CD4-positive, alpha-beta T cell treated with Interleukin-4 for 1 hour (primary cell): ENCODE measurements around the gene SAXO1.
A peak's percentile ranks its signal among the peaks of the same experiment; 100 is the strongest.

ENCODE experiments used
- DNase-seq, 2 donors: peaks; one replicate each; pipeline ENCODE4 v3.0.0-alpha.2; 2020 to 2022

Gene SAXO1

DNA sequence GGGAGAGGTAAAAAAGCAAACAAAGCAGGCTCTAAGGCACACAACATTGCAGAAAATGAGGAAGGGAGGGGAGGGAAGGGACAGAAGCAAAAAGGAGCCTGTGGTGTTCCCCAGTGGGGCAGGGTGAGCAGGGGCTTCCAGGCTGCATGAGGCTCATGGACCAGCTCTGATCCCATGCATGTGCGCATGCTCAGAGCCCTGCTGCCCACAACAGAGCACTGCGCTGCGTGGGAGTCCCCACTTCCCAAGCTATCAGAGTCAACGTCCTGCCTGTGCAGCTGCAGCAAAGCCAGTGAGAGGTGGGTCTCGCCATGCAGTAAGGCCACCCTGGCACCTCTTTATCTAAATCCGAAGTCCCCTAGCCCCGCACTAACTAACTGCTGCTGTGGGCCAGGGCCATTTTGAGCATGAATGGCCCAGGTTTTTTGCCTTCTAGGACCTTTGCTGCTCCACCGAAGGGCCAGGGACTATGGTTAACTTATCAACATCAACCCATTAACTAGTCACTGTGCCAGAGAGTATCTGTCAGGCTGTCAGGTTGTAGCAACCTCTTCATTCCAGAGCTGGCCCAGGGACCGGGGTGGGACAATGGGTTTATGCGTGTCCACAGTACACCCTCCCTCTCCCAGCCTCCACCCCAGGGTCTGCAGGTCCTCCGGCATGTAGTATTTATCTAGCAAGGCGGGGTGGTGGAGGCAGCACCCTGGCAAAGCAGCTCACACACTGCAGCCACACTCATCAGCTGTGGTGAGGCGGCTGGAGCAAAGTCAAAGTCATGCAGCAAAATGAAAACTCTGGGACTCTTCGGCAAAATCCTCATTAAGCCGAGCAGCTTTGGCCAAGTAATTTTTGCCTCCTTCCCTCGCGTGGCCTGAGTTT lies 123.6 kb downstream of the SAXO1 start:
- no peak for DNase-seq

DNA sequence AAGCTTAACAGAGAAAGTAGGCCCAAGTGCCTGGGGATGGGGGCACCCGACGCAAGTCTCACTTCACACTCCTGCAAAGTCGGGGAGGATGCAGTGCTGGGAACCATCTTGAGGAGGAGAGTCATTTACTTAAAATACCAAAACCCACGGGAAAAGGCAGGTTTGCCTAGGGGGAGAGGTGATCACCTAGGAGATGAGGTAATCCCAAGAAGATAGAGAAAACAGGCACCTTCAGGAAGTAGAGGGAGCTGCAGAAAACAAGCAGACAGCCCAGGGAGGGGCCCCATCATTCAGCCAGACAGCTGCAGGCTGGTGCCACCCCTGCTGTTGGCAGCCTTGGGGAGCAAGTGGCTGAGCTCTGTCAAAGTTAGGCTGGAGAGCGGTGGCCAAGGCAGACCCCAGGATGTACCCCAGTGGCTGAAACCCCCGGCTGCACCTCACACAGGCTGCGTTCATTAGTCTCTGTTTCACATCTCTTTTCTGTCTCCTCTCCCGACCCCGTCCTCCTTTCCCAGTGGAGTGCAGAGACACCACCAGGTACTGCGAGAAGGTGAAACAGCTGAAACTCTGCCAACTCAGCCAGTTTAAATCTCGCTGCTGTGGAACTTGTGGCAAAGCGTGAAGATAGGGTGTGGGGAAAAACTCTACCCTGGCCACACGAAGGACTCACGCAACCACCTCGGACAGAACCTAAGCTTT lies 124.9 kb downstream of the SAXO1 start:
- DNase-seq = no peak

DNA sequence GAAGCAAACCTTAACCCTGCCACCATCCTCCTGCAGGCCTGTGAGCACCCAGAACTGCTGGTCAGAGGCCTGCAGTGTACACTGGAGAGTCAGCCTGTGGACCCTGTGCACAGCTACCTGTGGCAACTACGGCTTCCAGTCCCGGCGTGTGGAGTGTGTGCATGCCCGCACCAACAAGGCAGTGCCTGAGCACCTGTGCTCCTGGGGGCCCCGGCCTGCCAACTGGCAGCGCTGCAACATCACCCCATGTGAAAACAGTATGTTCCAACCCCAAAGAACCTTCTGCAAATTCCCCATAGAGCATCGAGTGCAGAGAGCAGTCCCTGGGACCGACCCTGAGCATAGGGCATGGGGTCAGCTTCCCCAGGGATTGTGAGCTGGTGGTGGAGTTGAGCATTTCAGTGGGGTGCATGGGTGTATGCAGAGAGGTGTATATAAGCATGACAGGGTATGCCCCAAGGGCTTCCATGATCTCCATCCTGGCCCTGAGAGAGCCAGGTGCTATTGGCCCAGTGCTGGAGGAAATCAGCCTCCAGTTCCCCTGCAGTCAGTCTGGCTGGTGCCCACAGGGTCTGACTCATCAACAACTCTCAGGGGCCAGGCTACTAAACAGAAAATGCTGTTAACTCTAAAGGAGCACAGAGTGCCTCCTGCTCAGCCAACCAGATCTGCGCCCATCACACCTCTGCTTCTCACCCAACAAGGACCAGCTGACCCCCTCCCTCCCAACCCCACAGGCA lies 126.2 kb downstream of the SAXO1 start:
- no peak for DNase-seq

GRCh38 chr9:18905883-18906629 lies 127.0 kb downstream of the SAXO1 start:
- no peak for DNase-seq

- DNase-seq = no peak
These were observed 127.8 kb downstream of the SAXO1 start for GRCh38 chr9:18905028-18905882.

DNA sequence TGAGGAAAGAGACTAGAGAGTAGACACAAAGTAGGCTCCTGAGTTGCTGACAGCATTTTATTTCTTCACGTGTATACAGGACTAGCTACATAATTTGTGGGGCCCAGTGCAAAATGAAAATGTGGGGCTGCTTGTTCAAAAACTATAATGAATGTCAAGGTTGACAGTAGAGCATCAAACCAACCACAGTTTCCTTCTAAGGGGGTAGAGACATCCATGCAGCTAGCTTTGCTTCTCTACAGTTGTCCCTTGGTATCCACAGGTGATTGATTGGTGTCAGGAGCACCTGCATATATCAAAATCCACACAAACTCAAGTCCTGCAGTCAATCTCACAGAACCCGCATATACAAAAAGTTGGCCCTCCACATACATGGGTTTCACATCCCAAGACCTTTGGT lies 129.6 kb downstream of the SAXO1 start:
- no peak for DNase-seq

DNA sequence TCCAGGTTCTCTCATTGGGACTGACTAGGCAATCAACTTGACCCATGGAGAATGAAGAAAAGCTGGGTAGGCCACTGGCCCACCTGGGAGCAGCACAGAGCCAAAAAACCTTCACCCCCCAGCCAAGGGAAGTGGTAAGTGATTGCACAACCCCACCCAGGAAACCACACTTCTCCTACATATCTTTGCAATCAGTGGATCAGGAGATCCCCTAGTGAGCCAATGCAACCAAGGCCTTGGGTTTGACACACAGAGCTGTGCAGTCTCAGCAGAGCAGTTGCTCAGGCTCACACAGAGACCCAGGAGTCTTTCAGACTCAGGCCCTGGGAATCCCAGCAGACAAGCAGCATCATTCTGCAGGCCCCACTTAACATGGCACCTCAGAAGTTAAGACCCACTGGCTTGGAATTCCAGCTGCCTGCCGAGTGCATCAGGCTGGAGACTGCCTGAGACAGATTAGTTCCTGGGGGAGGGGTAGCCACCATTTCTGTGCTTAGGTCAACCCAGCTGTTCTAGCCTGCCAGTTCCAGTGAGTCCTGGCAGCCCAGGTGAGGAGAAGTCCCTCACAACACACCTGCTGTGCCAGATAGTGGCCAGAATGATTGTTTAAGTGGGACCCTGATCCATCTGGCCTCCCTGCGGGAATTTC lies 136.4 kb downstream of the SAXO1 start:
- DNase-seq = peak in 1 of 2 donors; percentile 1

- DNase-seq = no peak
These were observed 137.0 kb downstream of the SAXO1 start for GRCh38 chr9:18896004-18896403.

GRCh38 chr9:18893491-18893890 lies 139.5 kb downstream of the SAXO1 start:
- DNase-seq = no peak

DNA sequence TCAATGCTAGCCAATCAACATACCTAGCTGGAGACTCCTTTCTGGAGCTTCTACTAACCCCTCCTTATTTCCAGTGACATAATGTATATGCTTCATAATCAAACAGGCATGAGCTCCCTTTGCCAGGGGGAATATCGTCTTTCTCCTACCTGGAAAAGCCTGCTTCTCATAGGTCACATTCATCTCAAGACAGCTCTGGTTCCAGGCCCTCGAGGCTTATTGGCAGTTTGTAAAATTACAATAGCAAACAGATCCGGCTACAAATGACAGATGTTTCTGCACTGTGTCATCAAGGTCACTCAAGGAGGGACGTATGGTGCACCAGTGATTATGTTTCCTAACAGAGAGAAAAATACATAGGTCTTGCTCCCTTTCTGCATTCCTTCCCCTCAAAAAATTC lies 140.0 kb downstream of the SAXO1 start:
- no peak for DNase-seq

- no peak for DNase-seq
These were observed 140.9 kb downstream of the SAXO1 start for GRCh38 chr9:18891946-18892670.

GRCh38 chr9:18890372-18890771 lies 142.6 kb downstream of the SAXO1 start:
- DNase-seq = no peak

DNA sequence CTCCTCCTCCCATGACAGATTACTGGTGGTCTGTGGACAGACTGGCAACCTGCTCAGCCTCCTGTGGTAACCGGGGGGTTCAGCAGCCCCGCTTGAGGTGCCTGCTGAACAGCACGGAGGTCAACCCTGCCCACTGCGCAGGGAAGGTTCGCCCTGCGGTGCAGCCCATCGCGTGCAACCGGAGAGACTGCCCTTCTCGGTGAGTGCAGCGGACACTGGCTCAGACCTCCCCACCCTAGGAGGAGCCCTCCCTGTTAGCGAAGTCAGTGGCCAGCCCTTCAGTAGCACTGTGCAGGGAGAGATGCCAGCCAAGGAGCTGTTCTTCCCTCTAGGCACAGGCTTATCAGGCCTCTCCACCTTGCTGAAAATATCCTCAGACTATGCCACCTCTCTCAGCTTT lies 143.5 kb downstream of the SAXO1 start:
- no peak for DNase-seq

GRCh38 chr9:18888290-18888689 lies 144.7 kb downstream of the SAXO1 start:
- DNase-seq = no peak

- no peak for DNase-seq
These were observed 145.5 kb downstream of the SAXO1 start for GRCh38 chr9:18887546-18887945.

DNA sequence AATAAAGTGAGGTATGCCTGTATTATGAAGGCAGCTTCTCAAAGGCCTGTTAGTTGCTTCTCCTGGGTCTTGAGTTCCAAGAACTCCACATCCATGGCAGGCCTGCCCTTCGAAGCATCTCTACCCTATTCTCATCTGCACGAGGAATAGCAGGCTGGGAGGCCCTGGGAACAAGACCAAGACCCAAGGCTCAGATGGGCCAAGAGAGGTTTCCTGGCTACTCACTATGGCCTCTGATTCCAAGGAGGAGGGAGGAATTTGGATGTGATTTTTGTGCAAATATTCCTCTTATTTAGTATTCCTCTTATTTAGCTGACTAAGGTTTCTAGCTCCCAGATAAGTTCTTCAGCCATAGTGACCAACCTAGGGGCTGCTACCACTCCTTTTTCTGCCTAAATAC lies 151.3 kb downstream of the SAXO1 start:
- DNase-seq = no peak

GRCh38 chr9:18877984-18878383 lies 155.0 kb downstream of the SAXO1 start:
- DNase-seq = no peak
